IMR-90 (cell line): ENCODE measurements around the gene CEP41. TPM values are rescaled to one million over a fixed set of nuclear protein-coding genes. Genes with fewer than 3 reads are reported as not detected.

ENCODE experiments used
- ATAC-seq: fragments of 200-7000 bp; cut with Tn5 transposase; 2 replicates; pipeline ENCODE4 v1.9.1; 2020; ENCODE audit warnings: low read depth, mild to moderate bottlenecking, moderate library complexity
- BruUV-seq: library from RNA; stranded (reverse); fragments of 400-500 nt; replicated peaks from 2 replicates; lab custom pipeline; 2021; lab: Mats Ljungman, UMichigan
- CTCF ChIA-PET: fragments of 300-600 bp; formaldehyde crosslinking; extraction: SDS; loops from one replicate; lab custom pipeline; 2021; ENCODE audit warnings: antibody characterized with exemption; lab: Yijun Ruan, JAX
- POLR2A ChIA-PET: fragments of 300-600 bp; sonication (Branson Sonifier 250); formaldehyde crosslinking; loops from one replicate; lab custom pipeline; 2022; ENCODE audit warnings: antibody characterized with exemption; ENCODE audit not compliant: unreplicated experiment; lab: Charles Lee
- DNase-seq: peaks from one replicate; pipeline ENCODE4 v3.0.0; 2013
- H2AFZ ChIP-seq: replicated peaks from 2 replicates; pipeline ENCODE3; 2013; ENCODE audit warnings: low read length, mild to moderate bottlenecking; ENCODE audit not compliant: poor library complexity
- H2AK5ac ChIP-seq: 2 replicates; pipeline ENCODE4 v1.6.1; 2013; ENCODE audit warnings: low read depth, low read length, inconsistent platforms
- H2AK9ac ChIP-seq: replicated peaks from 2 replicates; pipeline ENCODE3; 2013; ENCODE audit warnings: mild to moderate bottlenecking, low read depth, low read length, moderate library complexity; ENCODE audit not compliant: poor library complexity
- H2BK120ac ChIP-seq: 2 replicates; pipeline ENCODE4 v1.6.1; 2013; ENCODE audit warnings: low read depth, low read length, inconsistent platforms
- H2BK15ac ChIP-seq: 3 replicates; pipeline ENCODE4 v1.6.1; 2013; ENCODE audit warnings: low read depth, low read length, inconsistent platforms
- H2BK20ac ChIP-seq: 2 replicates; pipeline ENCODE4 v1.6.1; 2013; ENCODE audit warnings: low read depth, mild to moderate bottlenecking, inconsistent platforms, low read length, moderate library complexity
- H2BK5ac ChIP-seq: 2 replicates; pipeline ENCODE4 v1.6.1; 2013; ENCODE audit warnings: mild to moderate bottlenecking, low read depth, low read length, inconsistent platforms; ENCODE audit not compliant: poor library complexity, severe bottlenecking
- H3K14ac ChIP-seq: replicated peaks from 2 replicates; pipeline ENCODE4 v1.6.1; 2013; ENCODE audit warnings: low read depth, low read length, inconsistent platforms
- H3K18ac ChIP-seq: 2 replicates; pipeline ENCODE4 v1.6.1; 2013; ENCODE audit warnings: low read depth, low read length, control low read depth
- H3K23ac ChIP-seq: 2 replicates; pipeline ENCODE4 v1.6.1; 2013; ENCODE audit warnings: low read depth, low read length, inconsistent platforms
- H3K27ac ChIP-seq: 2 replicates; pipeline ENCODE4 v1.5.1; 2013; ENCODE audit warnings: mild to moderate bottlenecking, control low read depth, low read length; ENCODE audit not compliant: insufficient read depth
- H3K27me3 ChIP-seq: 2 replicates; pipeline ENCODE4 v1.6.1; 2013; ENCODE audit warnings: low read length; ENCODE audit not compliant: control insufficient read depth, insufficient read depth
- H3K36me3 ChIP-seq: 2 replicates; pipeline ENCODE4 v1.6.1; 2013; ENCODE audit warnings: low read length, mixed read lengths; ENCODE audit not compliant: control insufficient read depth, insufficient read depth
- H3K4ac ChIP-seq: 2 replicates; pipeline ENCODE4 v1.6.1; 2013; ENCODE audit warnings: low read depth, low read length, inconsistent platforms
- H3K4me1 ChIP-seq: 2 replicates; pipeline ENCODE4 v1.6.1; 2013; ENCODE audit warnings: low read length, mixed read lengths; ENCODE audit not compliant: control insufficient read depth, insufficient read depth
- H3K4me2 ChIP-seq: 2 replicates; pipeline ENCODE4 v1.6.1; 2013; ENCODE audit warnings: low read depth, mild to moderate bottlenecking, control low read depth, low read length, moderate library complexity
- H3K4me3 ChIP-seq: 2 replicates; pipeline ENCODE4 v1.5.1; 2013; ENCODE audit warnings: low read depth, mild to moderate bottlenecking, control low read depth, low read length, moderate library complexity; ENCODE audit not compliant: insufficient read depth
- H3K56ac ChIP-seq: 2 replicates; pipeline ENCODE4 v1.6.1; 2013; ENCODE audit warnings: low read length, inconsistent platforms; ENCODE audit not compliant: insufficient read depth; ENCODE audit errors: extremely low read depth
- H3K79me1 ChIP-seq, 2 experiments: 2 replicates each; pipeline ENCODE4 v1.6.1; 2013; ENCODE audit warnings: low read length in 2 of 2, inconsistent platforms in 1 of 2, low read depth in 1 of 2
- H3K9ac ChIP-seq: 2 replicates; pipeline ENCODE4 v1.6.1; 2013; ENCODE audit warnings: low read depth, low read length, control low read depth
- H3K9me1 ChIP-seq: 2 replicates; pipeline ENCODE4 v1.6.1; 2013; ENCODE audit warnings: low read length, inconsistent platforms; ENCODE audit not compliant: insufficient read depth
- H3K9me3 ChIP-seq: 2 replicates; pipeline ENCODE4 v1.6.1; 2013; ENCODE audit warnings: low read length; ENCODE audit not compliant: control insufficient read depth, insufficient read depth
- H4K20me1 ChIP-seq: 2 replicates; pipeline ENCODE4 v1.6.1; 2013; ENCODE audit warnings: low read length, inconsistent platforms; ENCODE audit not compliant: insufficient read depth
- H4K5ac ChIP-seq: 2 replicates; pipeline ENCODE4 v1.6.1; 2013; ENCODE audit warnings: mild to moderate bottlenecking, low read depth, low read length, control low read depth
- H4K8ac ChIP-seq, 2 experiments: 2 replicates each; pipeline ENCODE4 v1.6.1; 2013; ENCODE audit warnings: low read depth in 2 of 2, low read length in 2 of 2, control low read depth in 1 of 2, inconsistent platforms in 1 of 2
- H4K91ac ChIP-seq: 2 replicates; pipeline ENCODE4 v1.6.1; 2013; ENCODE audit warnings: low read depth, low read length, inconsistent platforms; ENCODE audit not compliant: insufficient read depth
- BHLHE40 ChIP-seq: fragments of 150-350 bp; IDR thresholded peaks from 2 replicates; pipeline ENCODE4 v1.6.1; 2016; ENCODE audit warnings: mild to moderate bottlenecking, low read depth, low read length
- CEBPB ChIP-seq: IDR thresholded peaks from 2 replicates; pipeline ENCODE4 v1.6.1; 2012; ENCODE audit warnings: low read depth, low read length, improper control_type of control experiment
- FOS ChIP-seq: fragments of 150-350 bp; IDR thresholded peaks from 2 replicates; pipeline ENCODE4 v1.6.1; 2016; ENCODE audit warnings: low read depth, low read length
- MAZ ChIP-seq: IDR thresholded peaks from 2 replicates; pipeline ENCODE4 v1.6.1; 2012; ENCODE audit warnings: low read depth, mild to moderate bottlenecking, low read length, improper control_type of control experiment, moderate library complexity, borderline replicate concordance
- USF2 ChIP-seq: fragments of 150-350 bp; IDR thresholded peaks from 2 replicates; pipeline ENCODE4 v1.6.1; 2017; ENCODE audit warnings: mild to moderate bottlenecking, antibody characterized with exemption, low read length, low read depth
- WGBS, 2 experiments: methylation state at CpG; one replicate each; pipeline versions ENCODE4 v1.1.5 to v1.1.7; 2013; ENCODE audit warnings: missing lambda C conversion rate in 2 of 2; ENCODE audit not compliant: insufficient read length in 1 of 2; ENCODE audit errors: extremely low coverage in 2 of 2; 5-methylcytosine and 5-hydroxymethylcytosine counted together
- dilution Hi-C: fragments of 300-500 bp; cut with HindIII; formaldehyde crosslinking; loops from one replicate; pipeline ENCODE4 v1.14.3; 2018; ENCODE audit warnings: low sequenced_read_pairs; ENCODE audit not compliant: unreplicated experiment
- in situ Hi-C: fragments of 300-500 bp; cut with MboI; formaldehyde crosslinking; loops from 3 replicates; pipeline ENCODE4 v1.14.3; 2019; ENCODE audit warnings: low sequenced_read_pairs, inconsistent platforms, mixed read lengths
- intact Hi-C: fragments of 100-400 bp; cut with micrococcal nuclease; formaldehyde crosslinking; loops from 2 replicates; pipeline ENCODE4 v1.10.0; 2022
- polyA plus RNA-seq, 3 experiments: library from polyadenylated mRNA; depleted of rRNA; stranded (reverse); fragments of >200 nt; gene quantifications; 2 replicates each; pipeline ENCODE4 v1.2.3, GENCODE V29; 2012; ENCODE audit warnings: low replicate concordance in 1 of 3
- total RNA-seq: library from RNA; depleted of rRNA; stranded (reverse); fragments of >200 nt; gene quantifications from 2 replicates; pipeline ENCODE4 v1.2.3, GENCODE V29; 2012

The CEP41 gene
- total and polyA plus RNA-seq, 2 of the 4 experiments (the other 2 are of a cell fraction): 12.2 to 21.9 TPM

GRCh38 chr7:130369110-130369711, 71.6 kb downstream of the CEP41 start:
- Histone ChIP-seq H3K27me3 (no peaks in the 10 kb centered on the region), H2BK20ac (peak overlapping the region; percentile 96), H4K20me1 (no peaks in the 10 kb centered on the region), H3K79me1 (peaks cover 0 to 20% of the 10 kb centered on the region in 2 experiments; a peak in 1 of 4 replicates), H3K4me1 (peaks cover 60% of the 10 kb centered on the region), H3K56ac (no peak overlapping the region), H3K36me3 (no peaks in the 10 kb centered on the region), H2BK120ac (peak overlapping the region; percentile 98), H2AK5ac (peak overlapping the region; percentile 100), H2AK9ac (peak overlapping the region; percentile 80), H4K8ac (peak overlapping the region; percentile 28 to 96), H3K9me3 (no peaks in the 10 kb centered on the region), H3K23ac (peak overlapping the region; percentile 98), H3K4me3 (no peak overlapping the region), H3K14ac (peak overlapping the region; percentile 97), H2AFZ (peak overlapping the region; percentile 75), H2BK5ac (peak overlapping the region; percentile 96), H3K18ac (peak overlapping the region; percentile 79), H4K5ac (peak overlapping the region; percentile 22), H2BK15ac (peak overlapping the region; percentile 63), H3K9me1 (peaks cover 60% of the 10 kb centered on the region), H3K4ac (peak overlapping the region; percentile 99), H3K4me2 (peak overlapping the region; percentile 42), H3K27ac (peak overlapping the region; percentile 76), H3K9ac (peak overlapping the region; percentile 40; the same call in 1 of the 2 replicates), H4K91ac (peak overlapping the region; percentile 95)
- ATAC-seq (peak; percentile 6), DNase-seq (peak; percentile 75)
- dilution Hi-C loops (no loop called here), intact Hi-C loops (no loop called here), in situ Hi-C loops (no loop called here)
- TF ChIP-seq FOS: 0 out of 2 replicates have a peak, but pooled peaks have one; percentile 45
- peak; percentile 74 for TF ChIP-seq CEBPB
- 0 out of 2 replicates have a peak, but pooled peaks have one; percentile 11 for TF ChIP-seq MAZ
- peak; percentile 55 for TF ChIP-seq BHLHE40
- no peak for TF ChIP-seq USF2
- CTCF ChIA-PET: no interaction called here
- BruUV-seq: no TSS peak
- 26% methylated on average over 4 of the region's 10 CpGs; no CpG with 5 or more reads in 1 of the 2 experiments for WGBS, 2 experiments
- POLR2A ChIA-PET: no interaction called here
